ENCODE data around the gene USP12. TPM values are rescaled to one million over a fixed set of nuclear protein-coding genes. Genes with fewer than 3 reads are reported as not detected.

The USP12 gene
- total RNA-seq, 4 donors from 2014 or later: 25.9 to 57.2 (median 47.8) TPM

GRCh38 chr13:27106144-27106543 is 65.5 kb downstream of the USP12 start:
- in situ Hi-C loops (cut with MboI; ENCODE audit: low pct_ligation_motif_present in 1 of 4, low pct_unique_long_range_greater_than_20kb in 1 of 4, low sequenced_read_pairs in 3 of 4): no loop called here

GRCh38 chr13:27104606-27105005 is 67.0 kb downstream of the USP12 start:
- in situ Hi-C loops (cut with MboI; ENCODE audit: low pct_ligation_motif_present in 1 of 4, low pct_unique_long_range_greater_than_20kb in 1 of 4, low sequenced_read_pairs in 3 of 4) (no loop called here), intact Hi-C loops (cut with DNase I; ENCODE audit: low total_unique reads) (no loop called here)
- no peak overlapping the region for H3K27ac ChIP-seq
- H3K9me3 ChIP-seq: no peaks in the 10 kb centered on the region
- H3K27me3 ChIP-seq: no peaks in the 10 kb centered on the region
- no peaks in the 10 kb centered on the region for H3K36me3 ChIP-seq
- WGBS, 2 donors (ENCODE audit: low coverage in 1 of 2): 65 to 66% methylated on average over 4 of the region's 4 CpGs
- no peaks in the 10 kb centered on the region for H3K4me1 ChIP-seq
- no peak for DNase-seq
- TF ChIP-seq POLR2AphosphoS5 (IDR thresholded peaks at IDR 0.05): no peak
- H3K4me3 ChIP-seq: no peak overlapping the region

More at GRCh38 chr13:27106144-27106543, 65.5 kb downstream of the USP12 start:
- Histone ChIP-seq H3K27me3 (no peaks in the 10 kb centered on the region), H3K9me3 (no peaks in the 10 kb centered on the region), H3K4me1 (no peaks in the 10 kb centered on the region), H3K4me3 (no peak overlapping the region), H3K27ac (no peak overlapping the region), H3K36me3 (no peaks in the 10 kb centered on the region)
- 90 to 95% methylated on average over 5 of the region's 5 CpGs for whole genome bisulfite sequencing, 2 donors (ENCODE audit: low coverage in 1 of 2)
- intact Hi-C loops (cut with DNase I; ENCODE audit: low total_unique reads): no loop called here
- no peak for DNase-seq
- TF ChIP-seq EP300 (IDR thresholded peaks at IDR 0.05; ENCODE audit: low read depth): no peak

GRCh38 chr13:27101847-27102246 is 69.8 kb downstream of the USP12 start:
- in situ Hi-C loops (cut with MboI; ENCODE audit: low pct_ligation_motif_present in 1 of 4, low pct_unique_long_range_greater_than_20kb in 1 of 4, low sequenced_read_pairs in 3 of 4) (no loop called here), intact Hi-C loops (cut with DNase I; ENCODE audit: low total_unique reads) (no loop called here)
- Histone ChIP-seq H3K4me1 (peaks cover 0 to 5% (median 2%) of the 10 kb centered on the region in 4 donors), H3K36me3 (no peaks in the 10 kb centered on the region), H3K27me3 (no peaks in the 10 kb centered on the region), H3K9me3 (no peaks in the 10 kb centered on the region), H3K27ac (no peak overlapping the region), H3K4me3 (no peak overlapping the region)
- TF ChIP-seq EP300 (IDR thresholded peaks at IDR 0.05; ENCODE audit: low read depth) (no peak), CTCF (IDR thresholded peaks at IDR 0.05) (no peak), POLR2A (IDR thresholded peaks at IDR 0.05) (no peak), POLR2AphosphoS5 (IDR thresholded peaks at IDR 0.05) (no peak)
- WGBS, 2 donors (ENCODE audit: low coverage in 1 of 2): 95 to 100% methylated on average over 3 of the region's 3 CpGs
- no peak for DNase-seq

GRCh38 chr13:27101289-27101688 is 70.3 kb downstream of the USP12 start:
- no peak for DNase-seq
- Histone ChIP-seq H3K36me3 (peaks cover 0 to under 1% (median 0%) of the 10 kb centered on the region in 4 donors), H3K4me3 (no peak overlapping the region), H3K27me3 (no peaks in the 10 kb centered on the region), H3K27ac (no peak overlapping the region), H3K9me3 (no peaks in the 10 kb centered on the region), H3K4me1 (peaks cover 0 to 5% (median 2%) of the 10 kb centered on the region in 4 donors)
- no peak for TF ChIP-seq EP300 (IDR thresholded peaks at IDR 0.05; ENCODE audit: low read depth)
- TF ChIP-seq POLR2A (IDR thresholded peaks at IDR 0.05): no peak
- TF ChIP-seq CTCF (IDR thresholded peaks at IDR 0.05): no peak
- TF ChIP-seq POLR2AphosphoS5 (IDR thresholded peaks at IDR 0.05): no peak
- 95 to 100% methylated on average over 1 of the region's 1 CpG for WGBS, 2 donors (ENCODE audit: low coverage in 1 of 2)
- intact Hi-C loops (cut with DNase I; ENCODE audit: low total_unique reads): no loop called here
- in situ Hi-C loops (cut with MboI; ENCODE audit: low pct_ligation_motif_present in 1 of 4, low pct_unique_long_range_greater_than_20kb in 1 of 4, low sequenced_read_pairs in 3 of 4): no loop called here

GRCh38 chr13:27097691-27098090 is 73.9 kb downstream of the USP12 start:
- no peak overlapping the region for H3K4me3 ChIP-seq
- TF ChIP-seq EP300 (IDR thresholded peaks at IDR 0.05; ENCODE audit: low read depth) (no peak), POLR2AphosphoS5 (IDR thresholded peaks at IDR 0.05) (no peak)
- intact Hi-C loops (cut with DNase I; ENCODE audit: low total_unique reads) (no loop called here), in situ Hi-C loops (cut with MboI; ENCODE audit: low pct_ligation_motif_present in 1 of 4, low pct_unique_long_range_greater_than_20kb in 1 of 4, low sequenced_read_pairs in 3 of 4) (no loop called here)
- DNase-seq: no peak
- peaks cover 0 to 3% (median 0%) of the 10 kb centered on the region in 4 donors for H3K36me3 ChIP-seq
- H3K9me3 ChIP-seq: no peaks in the 10 kb centered on the region
- H3K4me1 ChIP-seq: peaks cover 0 to 5% (median 2%) of the 10 kb centered on the region in 4 donors
- H3K27ac ChIP-seq: no peak overlapping the region
- no peaks in the 10 kb centered on the region for H3K27me3 ChIP-seq

- in situ Hi-C loops (cut with MboI; ENCODE audit: low pct_ligation_motif_present in 1 of 4, low pct_unique_long_range_greater_than_20kb in 1 of 4, low sequenced_read_pairs in 3 of 4) (no loop called here), intact Hi-C loops (cut with DNase I; ENCODE audit: low total_unique reads) (no loop called here)
- no peak overlapping the region for H3K4me3 ChIP-seq
- no peaks in the 10 kb centered on the region for H3K9me3 ChIP-seq
- 85 to 96% methylated on average over 4 of the region's 4 CpGs for WGBS, 2 donors (ENCODE audit: low coverage in 1 of 2)
- TF ChIP-seq EP300 (IDR thresholded peaks at IDR 0.05; ENCODE audit: low read depth): no peak
- TF ChIP-seq CTCF (IDR thresholded peaks at IDR 0.05): no peak
- TF ChIP-seq POLR2A (IDR thresholded peaks at IDR 0.05): no peak
- no peak for TF ChIP-seq POLR2AphosphoS5 (IDR thresholded peaks at IDR 0.05)
- H3K27ac ChIP-seq: no peak overlapping the region
- DNase-seq: no peak
- H3K4me1 ChIP-seq: peaks cover 0 to 3% (median 0%) of the 10 kb centered on the region in 4 donors
- H3K36me3 ChIP-seq: peaks cover 0 to 9% (median 2%) of the 10 kb centered on the region in 4 donors
- H3K27me3 ChIP-seq: no peaks in the 10 kb centered on the region
Observed at GRCh38 chr13:27091451-27091850, 80.2 kb downstream of the USP12 start.
